Mammary epithelial cell (primary cell): ENCODE measurements around the gene SYNJ2.

ENCODE experiments used
- CTCF ChIP-seq, 2 donors: IDR thresholded peaks in 1 of 2; conservative IDR thresholded peaks in 1 of 2; 2 replicates each; pipeline ENCODE4 v1.5.1; 2011 to 2012; ENCODE audit warnings: inconsistent platforms in 2 of 2, low read length in 2 of 2, mild to moderate bottlenecking in 2 of 2, control low read depth in 1 of 2, low read depth in 1 of 2; ENCODE audit not compliant: insufficient read depth in 1 of 2; ENCODE audit errors: extremely low read depth in 1 of 2
- EZH2 ChIP-seq: IDR thresholded peaks from 2 replicates; pipeline ENCODE4 v1.6.1; 2012; ENCODE audit warnings: low read length, inconsistent platforms, borderline replicate concordance

GRCh38 chr6:157991067-157991432, 9.4 kb downstream of the SYNJ2 start:
- TF ChIP-seq EZH2: no peak
- TF ChIP-seq CTCF (conservative IDR thresholded peaks at IDR 0.05 in 1 of 2, IDR thresholded peaks at IDR 0.05 in 1 of 2; ENCODE audit: extremely low read depth in 1 of 2, insufficient read depth in 1 of 2, low read depth in 1 of 2, low read length in 2 of 2): no peak
